NCI-H1048 (cell line): ENCODE results near the gene RXFP4.
"Not testable (repeated sequence)": the region's sequence is repeated elsewhere in the genome, so short reads cannot be mapped to it uniquely, and the experiment has no call there.

Experiments
- DNase-seq: peaks from one replicate; lab custom pipeline; 2025; lab: John Stamatoyannopoulos, UW

The RXFP4 gene

GRCh38 chr1:155940993-155941844, at the start of gene RXFP4:
RXFP4 (plus strand) TSS chr1:155941638; CDS start chr1:155941710, 72 bp downstream.
- no peak for DNase-seq

GRCh38 chr1:155892796-155893195, 48.6 kb upstream of the RXFP4 start:
- DNase-seq, result no peak

- DNase-seq, result no peak
Observed at GRCh38 chr1:155893389-155894142, 47.9 kb upstream of the RXFP4 start.

GRCh38 chr1:155895617-155896016, 45.8 kb upstream of the RXFP4 start:
- DNase-seq, result not testable (repeated sequence)

- DNase-seq, result not testable (repeated sequence)
Observed at GRCh38 chr1:155896476-155896875, 45.0 kb upstream of the RXFP4 start.

- DNase-seq, result no peak
Observed at GRCh38 chr1:155897746-155898145, 43.7 kb upstream of the RXFP4 start.

GRCh38 chr1:155898888-155899287, 42.5 kb upstream of the RXFP4 start:
- no peak for DNase-seq

- no peak for DNase-seq
Observed at GRCh38 chr1:155899683-155900082, 41.8 kb upstream of the RXFP4 start.

GRCh38 chr1:155900161-155900560, 41.3 kb upstream of the RXFP4 start:
- no peak for DNase-seq

GRCh38 chr1:155904261-155904660, 37.2 kb upstream of the RXFP4 start:
- DNase-seq, result no peak

GRCh38 chr1:155909894-155910293, 31.5 kb upstream of the RXFP4 start:
- DNase-seq, result no peak

- no peak for DNase-seq
Observed at GRCh38 chr1:155910621-155911121, 30.8 kb upstream of the RXFP4 start.

GRCh38 chr1:155911156-155912055, 30.0 kb upstream of the RXFP4 start, which contains the start of gene RIT1:
RIT1 (minus strand) TSS chr1:155911349; CDS start chr1:155910761, 588 bp downstream.
- peak; percentile 30 for DNase-seq

- DNase-seq, result no peak
Observed at GRCh38 chr1:155912056-155912536, 29.3 kb upstream of the RXFP4 start.

GRCh38 chr1:155913969-155914757, 27.3 kb upstream of the RXFP4 start:
- no peak for DNase-seq

- no peak for DNase-seq
Observed at GRCh38 chr1:155918660-155919059, 22.8 kb upstream of the RXFP4 start.

- DNase-seq, result no peak
Observed at GRCh38 chr1:155919801-155920200, 21.6 kb upstream of the RXFP4 start.

GRCh38 chr1:155920717-155921116, 20.7 kb upstream of the RXFP4 start:
- DNase-seq, result no peak

GRCh38 chr1:155925506-155925905, 15.9 kb upstream of the RXFP4 start:
- no peak for DNase-seq

- no peak for DNase-seq
Observed at GRCh38 chr1:155929057-155929456, 12.4 kb upstream of the RXFP4 start.

- not testable (repeated sequence) for DNase-seq
Observed at GRCh38 chr1:155930725-155931124, 10.7 kb upstream of the RXFP4 start.
